GM18870 (cell line): Measurements from ENCODE around the gene EME2.

ENCODE experiments used
- ATAC-seq: cut with Tn5 transposase; IDR thresholded peaks from one replicate; pipeline ENCODE4 v1.9.1; 2021; ENCODE audit warnings: moderate library complexity; ENCODE audit not compliant: unreplicated experiment

The EME2 gene

DNA sequence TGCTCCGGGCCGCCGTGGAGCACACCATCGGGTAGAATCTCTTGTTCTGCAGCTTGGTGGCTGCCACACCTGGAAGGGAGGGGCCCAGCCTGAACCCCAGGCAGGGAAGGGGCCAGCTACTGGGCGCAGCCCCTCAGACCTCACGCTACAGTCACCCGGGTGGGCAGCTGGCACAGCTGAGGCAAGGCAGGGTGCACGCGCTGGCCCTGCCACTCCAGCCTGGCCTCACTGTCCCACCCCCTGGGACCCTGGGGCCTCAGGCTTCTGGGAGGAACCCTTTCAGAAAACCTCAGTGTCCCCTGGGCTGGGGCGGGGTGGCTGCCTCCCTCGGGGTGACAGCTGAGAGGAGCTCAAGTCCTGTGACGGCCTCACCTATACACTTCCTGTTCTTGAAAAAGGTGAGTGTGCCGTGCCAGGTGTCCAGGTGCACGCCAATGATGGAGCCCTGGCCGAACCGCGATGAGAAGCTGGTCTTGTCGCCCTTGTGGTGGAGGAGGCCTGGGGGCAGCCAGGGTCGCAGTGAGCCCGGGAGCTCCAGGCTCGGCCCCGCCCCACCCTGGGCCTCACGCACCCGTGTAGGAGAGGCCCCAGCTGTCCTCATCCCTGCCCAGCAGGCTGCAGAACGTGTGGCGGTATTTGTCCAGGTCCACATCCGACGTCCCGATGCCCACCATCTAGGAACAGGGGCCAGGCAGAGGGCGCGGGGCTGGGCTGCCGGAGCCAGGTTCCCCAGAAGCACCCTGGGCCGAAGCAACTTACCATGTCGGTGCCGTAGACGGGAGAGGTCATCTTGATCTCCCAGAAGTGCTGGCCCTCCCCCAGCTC is 5.0 kb downstream of the EME2 start:
- ATAC-seq: no peak

DNA sequence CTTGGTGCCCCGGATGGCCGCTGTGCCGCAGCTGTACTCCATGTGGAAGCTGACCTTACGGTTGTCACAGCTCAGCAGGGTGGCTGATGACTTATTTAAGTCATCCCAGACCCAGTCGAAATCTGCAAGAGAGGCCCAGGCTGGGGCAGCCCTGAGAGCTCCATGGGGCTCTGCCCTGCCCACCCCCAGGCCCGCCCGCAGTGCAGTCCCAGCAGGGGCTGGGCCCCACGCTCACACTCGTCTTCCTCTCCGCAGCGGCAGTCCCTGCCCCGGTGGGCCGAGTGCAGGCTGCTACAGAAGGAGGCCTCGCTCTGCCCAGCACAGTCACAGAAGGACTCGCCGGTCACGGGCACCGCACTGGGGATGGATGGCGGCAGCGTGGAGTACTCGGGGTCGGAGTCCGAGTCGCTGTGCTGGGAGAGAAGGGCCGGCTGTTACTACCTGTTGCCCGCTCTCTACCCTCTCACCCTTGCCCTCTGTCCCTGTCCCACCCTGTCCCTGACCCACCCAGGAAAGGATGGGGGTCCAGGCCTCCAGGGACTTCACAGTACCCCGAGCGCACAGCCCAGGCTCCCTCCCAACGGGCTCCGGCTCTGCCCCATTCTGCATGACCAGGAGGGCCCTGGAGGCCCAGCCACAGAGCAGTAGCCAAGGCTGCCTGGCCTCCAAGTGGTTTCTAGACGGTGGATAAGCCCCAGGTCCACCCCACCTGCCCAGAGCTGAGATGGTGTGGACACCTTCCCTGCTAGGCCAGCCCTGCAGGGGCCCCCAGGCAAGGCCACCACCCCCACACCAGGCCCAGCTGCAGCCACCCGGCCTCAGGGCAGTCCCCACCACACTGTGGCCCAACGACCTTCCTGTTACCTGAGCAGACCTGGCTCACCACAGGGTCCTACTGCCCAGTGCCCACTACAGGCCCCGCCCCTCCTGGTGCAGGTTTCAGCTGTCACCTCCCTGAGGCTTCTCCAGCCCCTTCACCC is 5.9 kb downstream of the EME2 start:
- ATAC-seq: no peak

DNA sequence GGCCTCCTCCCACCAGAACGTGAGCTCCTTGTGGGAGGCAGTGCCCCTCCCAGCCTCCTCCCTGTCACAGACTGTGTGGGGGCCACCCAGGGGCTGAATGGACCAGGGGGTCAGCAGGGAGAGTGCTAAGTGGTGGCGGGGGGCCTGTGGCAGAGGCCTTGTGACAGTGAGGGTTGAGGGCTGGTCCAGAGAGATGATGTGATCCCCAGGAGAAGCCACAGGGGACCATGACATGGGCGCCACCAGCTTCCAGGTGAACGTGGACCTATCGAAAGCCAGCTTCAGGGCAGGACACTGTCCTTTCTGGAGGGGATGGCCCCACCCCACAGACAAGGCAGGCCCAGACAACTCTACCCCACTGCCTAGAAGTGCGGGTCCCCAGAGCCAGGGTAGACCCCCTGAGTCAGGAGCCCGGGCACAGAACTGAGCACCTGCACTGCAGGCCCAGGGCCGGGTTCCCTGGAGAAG is 6.7 kb downstream of the EME2 start:
- no peak for ATAC-seq

DNA sequence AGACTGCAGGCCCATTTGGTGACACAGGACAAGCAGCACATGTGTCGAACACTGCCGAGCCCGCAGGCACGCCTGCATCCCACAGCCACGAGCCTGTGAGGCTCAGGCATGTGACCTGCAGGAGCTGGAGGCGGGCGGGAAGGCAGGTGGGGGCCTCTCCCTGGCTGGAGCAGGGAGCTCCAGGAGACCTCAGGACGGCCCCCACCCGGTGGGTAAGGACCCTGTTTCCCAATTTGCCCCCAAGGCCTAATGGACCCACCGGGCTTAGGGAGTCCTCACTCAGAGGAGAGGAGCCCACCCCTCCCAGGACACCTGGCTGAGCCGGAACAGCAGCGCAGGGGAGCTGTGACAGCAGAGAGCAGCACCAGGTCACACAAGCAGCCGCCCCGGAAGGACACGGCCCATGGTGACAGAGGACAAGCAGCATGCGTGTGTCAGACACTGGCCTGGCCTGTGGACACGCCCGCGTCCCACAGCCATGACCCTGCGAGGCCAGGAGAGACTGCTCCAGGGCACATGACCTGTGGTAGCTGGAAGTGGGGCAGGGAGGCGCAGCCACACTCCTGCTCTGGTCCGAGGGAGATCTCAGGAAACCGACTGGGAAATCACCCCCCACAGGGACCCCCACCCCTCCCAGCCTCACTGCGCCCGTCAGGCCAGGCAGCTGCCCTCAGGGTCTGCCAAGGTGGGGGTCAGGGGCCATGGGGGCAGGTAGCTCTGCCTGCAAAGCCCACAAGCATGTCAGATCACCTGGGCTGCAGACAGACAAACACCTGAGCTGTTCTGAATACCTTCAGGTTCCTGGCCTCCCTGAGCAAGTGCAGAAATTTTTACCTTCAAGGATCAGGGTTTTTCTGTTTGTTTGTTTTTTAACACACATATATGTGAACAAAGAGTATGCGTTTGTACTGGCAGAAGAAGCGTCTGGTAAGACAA is 7.4 kb downstream of the EME2 start:
- ATAC-seq: no peak

DNA sequence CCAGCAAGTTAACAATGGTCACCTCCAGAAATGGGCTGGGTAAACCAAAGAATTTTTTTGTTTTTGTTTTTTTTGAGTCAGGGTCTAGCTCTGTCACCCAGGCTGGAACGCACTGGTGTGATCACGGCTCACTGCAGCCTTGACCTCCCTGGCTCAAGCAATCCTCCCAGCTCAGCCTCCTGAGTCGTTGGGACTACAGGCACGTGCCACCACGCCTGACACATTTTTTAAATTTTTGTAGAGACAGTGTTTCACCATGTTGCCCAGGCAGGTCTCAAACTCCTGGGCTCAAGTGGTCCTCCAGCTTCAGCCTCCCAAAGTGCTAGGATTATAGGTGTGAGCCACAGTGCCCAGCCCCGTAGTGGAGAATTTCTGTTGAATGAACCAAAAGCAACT is 8.1 kb downstream of the EME2 start:
- no peak for ATAC-seq

DNA sequence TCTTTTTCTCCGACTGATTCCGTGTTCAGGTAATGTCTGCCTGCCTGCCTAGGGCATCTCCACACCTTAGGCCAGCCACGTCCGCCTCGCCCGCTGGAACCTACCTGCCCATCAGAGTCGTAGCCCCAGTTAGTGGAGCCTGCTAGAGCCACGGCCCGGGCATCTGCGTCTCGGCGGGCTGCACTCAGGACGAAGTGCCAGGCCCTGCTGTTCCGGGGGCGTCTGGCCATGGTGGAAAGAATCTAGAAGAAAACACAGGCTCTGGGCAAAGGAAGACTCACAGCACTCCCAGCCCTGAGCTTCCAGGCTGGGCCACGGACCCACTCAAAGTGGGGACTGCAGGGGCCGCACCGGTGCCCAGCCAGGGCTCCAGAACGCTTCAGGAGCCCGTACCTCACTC is 8.6 kb downstream of the EME2 start:
- no peak for ATAC-seq

DNA sequence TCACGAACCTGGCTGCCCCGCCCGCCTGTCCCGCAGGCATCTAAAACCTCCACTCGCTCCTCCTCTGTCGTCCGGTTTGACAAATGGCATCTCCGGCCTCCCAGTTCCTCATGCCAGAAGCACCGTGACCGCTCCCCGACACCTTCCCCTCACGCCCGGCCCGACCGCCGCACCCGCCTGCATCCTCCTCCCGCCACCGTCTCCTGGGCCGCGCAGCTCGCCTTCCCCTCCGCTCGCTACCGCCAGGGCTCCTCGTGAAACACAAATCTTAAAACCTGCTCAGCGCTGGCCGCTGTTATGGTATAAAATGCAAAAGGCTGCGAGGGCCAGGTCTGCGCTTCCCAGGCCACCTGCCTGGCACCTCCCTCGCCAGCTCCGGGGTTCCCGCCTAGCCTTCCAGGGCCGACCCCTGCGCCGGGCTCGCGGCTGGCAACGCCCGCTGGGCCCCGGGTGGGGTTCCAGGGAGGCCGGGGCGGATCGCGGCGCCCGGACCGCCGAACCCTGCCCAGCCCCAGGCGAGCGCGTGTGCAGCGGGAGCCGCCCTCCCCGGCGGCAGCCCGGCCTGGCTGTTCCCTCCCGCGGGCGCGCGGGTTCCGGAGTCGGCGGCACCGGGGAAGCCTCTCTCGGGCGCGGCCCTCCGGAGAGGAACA is 9.3 kb downstream of the EME2 start:
- no peak for ATAC-seq

DNA sequence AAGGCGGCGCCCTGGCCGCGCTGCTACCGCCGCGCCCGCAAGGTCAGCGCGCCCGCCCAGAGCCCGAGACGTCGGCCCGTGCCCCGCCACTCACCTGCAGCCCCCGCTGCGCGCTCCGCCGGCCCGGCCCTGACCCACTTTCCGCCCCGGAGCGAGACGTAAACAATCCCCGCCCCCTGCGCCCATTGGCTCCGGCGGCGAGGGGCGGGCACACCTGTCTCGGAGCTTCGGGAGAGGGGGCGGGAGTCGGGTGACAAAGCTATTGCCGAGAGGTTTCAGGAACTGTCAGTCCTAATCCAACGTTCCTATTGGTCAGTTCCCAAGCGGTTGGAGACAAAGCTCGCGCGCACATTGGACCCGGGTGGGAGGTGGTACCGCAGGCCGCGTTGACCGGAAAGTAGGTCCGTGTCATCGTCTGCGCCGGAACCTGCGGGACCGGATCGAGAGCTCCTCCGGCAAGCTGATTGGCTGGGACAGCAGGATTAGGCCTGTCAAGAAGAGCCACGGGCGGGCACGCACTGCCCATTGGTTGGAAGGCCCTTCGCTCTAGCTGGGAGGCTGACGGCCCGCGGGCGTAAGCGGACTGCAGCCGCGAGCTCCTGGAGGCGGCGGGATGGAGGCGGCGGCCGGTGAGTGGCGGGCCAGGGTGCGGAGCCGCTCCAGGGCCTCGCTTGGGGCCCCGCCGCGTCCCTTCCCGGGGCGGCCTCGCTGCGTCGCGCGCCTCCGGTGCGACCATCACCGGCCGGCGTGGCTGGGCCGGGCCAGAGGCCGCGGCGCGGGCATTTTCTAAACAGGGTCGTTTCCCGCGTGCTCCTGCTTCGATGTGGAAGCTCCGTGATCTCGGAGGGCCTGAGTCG is 10.0 kb downstream of the EME2 start, which contains the start of the genes NUBP2 and SPSB3:
TSS of gene NUBP2 (plus strand) at position 553 of the 857 bp plus-strand sequence. CDS start at position 614, 61 bp downstream.
TSS of gene SPSB3 (minus strand) at position 164 of the 857 bp plus-strand sequence. CDS start 1,088 bp downstream, outside the sequence.
- peak; percentile 83 for ATAC-seq

DNA sequence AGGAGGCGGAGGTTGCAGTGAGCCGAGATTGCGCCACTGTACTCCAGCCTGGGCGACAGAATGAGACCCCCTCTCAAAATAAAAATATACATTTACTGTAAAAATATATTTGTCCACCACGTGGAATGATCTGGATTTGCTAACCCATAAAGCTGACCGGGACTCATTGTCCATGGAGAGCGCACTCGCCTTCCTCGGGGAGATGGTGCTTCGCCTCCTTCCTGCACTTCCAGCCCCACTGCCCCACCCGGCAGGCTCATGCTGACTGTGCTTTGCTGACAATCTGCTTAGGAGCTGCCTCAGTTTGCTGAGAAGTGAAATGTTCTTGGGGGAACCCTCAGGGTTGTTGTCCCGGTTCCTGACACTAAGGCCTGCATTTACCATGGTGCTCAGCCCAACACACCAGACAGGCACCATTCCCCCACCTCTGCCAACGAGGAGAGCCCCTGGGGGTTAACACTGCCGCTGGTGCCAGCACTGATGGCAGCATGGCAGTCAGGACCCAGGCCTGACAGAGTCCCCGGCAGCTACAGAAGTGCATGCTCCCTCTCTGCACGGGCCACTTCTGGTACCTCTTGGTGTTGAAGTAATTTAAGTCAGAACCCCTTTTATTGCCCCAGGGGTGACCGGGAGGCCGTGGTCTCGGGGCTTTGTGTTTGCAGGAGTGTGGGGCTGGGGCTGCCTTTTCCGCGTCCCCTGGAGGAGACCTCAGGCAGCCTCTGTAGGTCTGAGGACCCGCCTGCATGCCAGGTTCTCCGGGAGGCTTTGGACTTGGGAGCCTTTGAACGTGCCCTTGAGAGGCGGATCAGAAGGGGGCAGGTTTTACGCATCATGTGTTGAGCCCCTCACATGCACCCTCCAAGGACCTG is 12.6 kb downstream of the EME2 start:
- no peak for ATAC-seq

DNA sequence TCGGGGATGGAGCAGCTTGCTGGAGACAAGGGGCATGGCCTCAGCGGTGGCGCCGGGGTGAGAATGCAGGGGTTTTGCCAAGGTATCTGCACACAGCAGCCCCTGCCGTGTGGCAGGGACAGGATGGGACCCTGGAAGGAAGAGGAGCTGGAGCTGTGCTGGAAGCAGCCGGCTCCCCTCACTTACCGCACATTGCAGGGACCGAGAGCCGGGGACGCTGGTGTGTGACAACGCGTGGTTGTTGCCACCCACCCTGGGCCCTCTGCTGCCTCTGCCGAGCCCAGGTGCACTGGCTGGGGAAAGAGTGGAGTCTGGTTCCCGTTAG is 13.2 kb downstream of the EME2 start:
- ATAC-seq: no peak

DNA sequence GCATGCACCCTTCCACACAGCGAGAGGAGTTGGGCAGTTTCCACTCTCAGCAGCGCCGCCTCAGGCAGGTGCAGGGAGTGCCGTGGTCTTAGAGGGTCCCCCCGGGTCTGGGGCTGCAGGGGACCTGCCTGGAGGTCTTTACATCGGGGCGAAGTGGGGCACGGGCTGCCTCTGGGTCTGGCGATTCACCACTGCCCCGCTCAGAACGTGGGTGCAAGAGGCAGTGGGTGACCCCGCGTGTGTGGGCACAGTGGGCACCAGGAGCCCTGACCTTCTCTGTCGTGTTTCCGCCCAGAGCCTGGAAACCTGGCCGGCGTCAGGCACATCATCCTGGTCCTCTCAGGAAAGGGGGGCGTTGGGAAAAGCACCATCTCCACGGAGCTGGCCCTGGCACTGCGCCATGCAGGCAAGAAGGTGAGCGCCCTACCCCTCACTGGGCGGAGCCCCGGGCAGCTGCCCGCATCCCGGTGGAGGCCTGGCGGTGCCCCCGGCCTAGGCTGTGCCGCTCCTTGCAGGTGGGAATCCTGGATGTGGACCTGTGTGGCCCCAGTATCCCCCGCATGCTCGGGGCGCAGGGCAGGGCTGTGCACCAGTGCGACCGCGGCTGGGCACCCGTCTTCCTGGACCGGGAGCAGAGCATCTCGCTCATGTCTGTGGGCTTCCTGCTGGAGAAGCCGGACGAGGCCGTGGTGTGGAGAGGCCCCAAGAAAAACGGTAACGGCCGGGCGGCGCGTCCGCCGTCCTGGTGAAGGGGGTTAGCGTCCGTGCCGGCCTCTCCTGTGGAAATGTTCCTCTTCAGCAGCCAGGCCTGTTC is 13.8 kb downstream of the EME2 start:
- ATAC-seq: no peak

DNA sequence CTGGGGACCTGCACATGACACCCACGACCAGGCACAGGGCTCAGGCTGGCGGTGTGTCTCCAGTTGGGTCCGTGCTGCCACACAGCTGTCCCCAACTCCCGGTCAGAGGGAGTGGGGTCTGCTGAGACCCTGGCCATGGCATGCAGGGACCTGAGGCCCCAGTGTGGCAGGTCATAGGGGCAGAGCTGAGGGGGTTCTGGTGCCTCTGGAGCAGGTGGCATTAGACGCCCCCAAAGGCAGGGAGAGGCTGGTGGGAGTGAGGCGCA is 14.4 kb downstream of the EME2 start:
- ATAC-seq: no peak

DNA sequence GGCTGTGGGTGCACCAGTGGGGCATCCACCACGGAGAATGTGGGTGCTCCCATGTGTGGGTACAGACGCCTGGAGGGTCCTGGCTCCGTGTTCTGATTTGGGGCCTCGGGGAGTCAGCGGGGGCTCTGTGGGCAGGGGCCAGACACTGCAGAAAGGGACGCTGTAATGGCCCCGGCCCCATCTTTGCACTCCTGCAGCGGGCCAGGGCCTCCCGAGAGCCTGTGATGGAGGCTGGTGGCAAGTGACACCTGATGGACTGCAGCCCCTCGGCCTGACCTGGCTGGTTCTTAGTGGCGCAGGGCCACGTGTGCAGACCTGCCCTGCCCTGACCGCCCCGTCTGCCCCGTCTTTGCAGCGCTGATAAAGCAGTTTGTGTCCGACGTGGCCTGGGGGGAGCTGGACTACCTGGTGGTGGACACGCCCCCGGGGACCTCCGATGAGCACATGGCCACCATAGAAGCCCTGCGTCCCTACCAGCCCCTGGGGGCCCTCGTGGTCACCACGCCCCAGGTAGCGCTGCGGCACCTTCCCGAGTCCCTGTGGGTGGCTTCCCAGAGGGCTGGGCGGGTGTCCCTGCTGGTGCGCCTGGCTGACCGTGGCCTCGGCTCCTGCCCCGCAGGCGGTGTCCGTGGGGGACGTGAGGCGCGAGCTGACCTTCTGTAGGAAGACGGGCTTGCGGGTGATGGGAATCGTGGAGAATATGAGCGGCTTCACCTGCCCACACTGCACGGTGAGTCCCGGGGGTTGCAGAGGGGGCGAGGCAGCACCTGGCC is 14.9 kb downstream of the EME2 start:
- no peak for ATAC-seq

DNA sequence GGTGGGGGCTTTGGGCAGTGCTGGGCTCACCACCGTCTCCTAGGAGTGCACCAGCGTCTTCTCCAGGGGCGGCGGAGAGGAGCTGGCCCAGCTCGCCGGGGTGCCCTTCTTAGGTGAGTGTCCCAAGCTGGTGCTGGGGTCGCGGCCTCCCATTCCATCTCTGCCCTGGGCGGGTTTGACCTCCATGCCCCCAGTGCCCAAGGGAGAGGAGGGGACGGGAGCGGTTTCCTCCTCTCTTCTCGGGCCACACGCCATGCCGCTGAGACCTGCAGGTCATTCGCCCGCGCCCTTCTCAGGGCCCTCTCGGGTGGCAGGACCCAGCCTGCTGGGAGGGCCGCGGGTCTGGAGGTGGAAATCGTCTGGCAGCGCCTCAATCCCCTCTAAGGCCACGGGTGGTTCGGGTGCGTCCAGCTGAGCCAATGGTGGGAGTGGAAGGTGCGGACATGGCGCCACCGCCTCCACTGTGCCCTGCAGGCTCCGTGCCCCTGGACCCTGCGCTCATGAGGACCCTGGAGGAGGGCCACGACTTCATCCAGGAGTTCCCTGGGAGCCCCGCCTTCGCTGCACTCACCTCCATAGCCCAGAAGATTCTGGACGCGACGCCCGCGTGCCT is 15.6 kb downstream of the EME2 start:
- ATAC-seq: no peak

DNA sequence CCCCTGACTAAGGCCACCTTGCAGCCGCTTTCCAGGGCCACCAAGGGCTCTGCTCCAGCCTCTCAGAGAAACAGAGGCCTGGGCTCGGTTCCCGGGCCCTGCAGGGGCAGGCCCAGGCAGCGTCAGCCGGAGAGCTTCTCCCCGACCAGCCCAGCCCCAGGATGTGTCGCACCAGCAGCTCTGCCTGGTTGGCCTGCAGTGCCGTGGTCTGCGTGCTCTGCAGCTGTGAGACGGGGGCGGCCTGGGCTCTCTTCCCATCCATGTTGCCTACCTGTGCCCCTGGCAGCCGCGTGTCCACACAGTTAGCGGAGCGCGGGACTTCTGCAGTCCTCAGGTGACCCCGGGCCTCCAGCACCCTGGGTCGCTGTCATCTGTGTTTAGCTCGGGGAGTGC is 16.1 kb downstream of the EME2 start:
- ATAC-seq: no peak

DNA sequence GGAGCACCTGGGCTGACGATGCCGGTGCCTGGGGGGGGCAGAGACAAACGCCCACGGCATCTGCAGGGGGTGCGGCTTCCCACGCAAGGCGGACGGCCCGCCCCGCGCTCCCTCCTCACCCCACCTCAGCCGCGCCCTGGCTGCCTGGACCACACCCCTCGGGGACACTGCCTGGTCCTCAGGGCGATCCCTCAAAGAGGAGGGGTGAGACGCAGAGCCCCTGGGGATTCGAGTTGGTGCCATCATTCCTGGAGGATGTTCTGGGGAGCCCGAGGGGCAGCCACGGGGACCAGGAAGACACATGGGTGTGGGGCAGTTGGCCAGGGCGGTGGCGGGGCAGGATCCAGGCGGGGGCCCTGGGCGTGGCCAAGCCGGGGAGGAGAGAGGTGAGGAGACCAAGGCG is 17.0 kb downstream of the EME2 start:
- no peak for ATAC-seq

DNA sequence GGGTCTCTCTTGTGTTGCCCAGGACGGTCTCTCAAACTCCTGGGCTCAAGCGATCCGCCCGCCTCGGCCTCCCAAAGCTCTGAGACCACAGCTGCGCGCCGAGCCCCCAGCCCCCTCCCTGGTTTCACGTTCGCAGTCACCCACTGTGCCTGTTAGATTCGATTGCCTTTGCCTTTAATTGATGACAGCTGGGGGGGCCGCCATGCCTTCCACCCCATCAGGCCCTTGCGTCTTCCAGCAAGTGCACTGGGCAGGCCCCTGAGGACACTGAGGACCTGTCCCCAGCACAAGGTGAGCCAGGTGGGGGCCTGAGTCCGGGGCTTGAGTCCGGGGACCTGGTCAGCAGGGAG is 17.6 kb downstream of the EME2 start:
- no peak for ATAC-seq
